ENCODE results near the gene SLC16A2.

The SLC16A2 gene

GRCh38 chrX:74423289-74423998 lies 2.2 kb downstream of the SLC16A2 start:
- TF ChIP-seq CTCF (IDR thresholded peaks at IDR 0.05; ENCODE audit: borderline replicate concordance, extremely low read depth, low read length, poor library complexity, severe bottlenecking): no peak
- TF ChIP-seq EZH2 (IDR thresholded peaks at IDR 0.05; ENCODE audit: borderline replicate concordance, low read depth, low read length, severe bottlenecking): no peak
- H3K4me3 ChIP-seq (ENCODE audit: low read depth in 1 of 2, low read length in 2 of 2): no peak overlapping the region
- H3K36me3 ChIP-seq (ENCODE audit: insufficient read depth, low read length): no peaks in the 10 kb centered on the region
- H3K27ac ChIP-seq (ENCODE audit: low read length): no peak overlapping the region
- H3K4me1 ChIP-seq (ENCODE audit: insufficient read depth, low read length): peaks cover 9% of the 10 kb centered on the region
- H2AFZ ChIP-seq (ENCODE audit: low read depth, low read length): no peak overlapping the region
- no peak overlapping the region for H3K9ac ChIP-seq (ENCODE audit: low read depth, low read length)
- H4K20me1 ChIP-seq (ENCODE audit: insufficient read depth, low read length): no peaks in the 10 kb centered on the region
- H3K9me3 ChIP-seq (ENCODE audit: insufficient read depth, low read length, severe bottlenecking): no peaks in the 10 kb centered on the region
- no peak overlapping the region for H3K4me2 ChIP-seq (ENCODE audit: insufficient read depth, low read length)
- no peaks in the 10 kb centered on the region for H3K79me2 ChIP-seq (ENCODE audit: insufficient read depth, low read length)
- no peak for DNase-seq
- ATAC-seq (ENCODE audit: insufficient read depth, low read depth): no peak
- no peaks in the 10 kb centered on the region for H3K27me3 ChIP-seq (ENCODE audit: insufficient read depth, low read length, poor library complexity)

GRCh38 chrX:74426071-74426470 lies 4.8 kb downstream of the SLC16A2 start:
- H3K9me3 ChIP-seq (ENCODE audit: insufficient read depth, low read length, severe bottlenecking): no peaks in the 10 kb centered on the region
- H3K4me3 ChIP-seq (ENCODE audit: low read depth in 1 of 2, low read length in 2 of 2): no peak overlapping the region
- DNase-seq (no peak), ATAC-seq (ENCODE audit: insufficient read depth, low read depth) (no peak)
- H3K27me3 ChIP-seq (ENCODE audit: insufficient read depth, low read length, poor library complexity): no peaks in the 10 kb centered on the region
- no peak overlapping the region for H3K4me2 ChIP-seq (ENCODE audit: insufficient read depth, low read length)
- no peaks in the 10 kb centered on the region for H3K36me3 ChIP-seq (ENCODE audit: insufficient read depth, low read length)
- no peak overlapping the region for H3K9ac ChIP-seq (ENCODE audit: low read depth, low read length)
- H3K4me1 ChIP-seq (ENCODE audit: insufficient read depth, low read length): peaks cover 2% of the 10 kb centered on the region
- no peaks in the 10 kb centered on the region for H4K20me1 ChIP-seq (ENCODE audit: insufficient read depth, low read length)
- no peak overlapping the region for H3K27ac ChIP-seq (ENCODE audit: low read length)
- TF ChIP-seq EZH2 (IDR thresholded peaks at IDR 0.05; ENCODE audit: borderline replicate concordance, low read depth, low read length, severe bottlenecking) (no peak), CTCF (IDR thresholded peaks at IDR 0.05; ENCODE audit: borderline replicate concordance, extremely low read depth, low read length, poor library complexity, severe bottlenecking) (no peak)
- H2AFZ ChIP-seq (ENCODE audit: low read depth, low read length): no peak overlapping the region
- H3K79me2 ChIP-seq (ENCODE audit: insufficient read depth, low read length): no peaks in the 10 kb centered on the region

GRCh38 chrX:74426615-74427014 lies 5.3 kb downstream of the SLC16A2 start:
- no peaks in the 10 kb centered on the region for H3K27me3 ChIP-seq (ENCODE audit: insufficient read depth, low read length, poor library complexity)
- TF ChIP-seq EZH2 (IDR thresholded peaks at IDR 0.05; ENCODE audit: borderline replicate concordance, low read depth, low read length, severe bottlenecking): no peak
- TF ChIP-seq CTCF (IDR thresholded peaks at IDR 0.05; ENCODE audit: borderline replicate concordance, extremely low read depth, low read length, poor library complexity, severe bottlenecking): no peak
- H2AFZ ChIP-seq (ENCODE audit: low read depth, low read length): no peak overlapping the region

More at GRCh38 chrX:74426615-74427014, 5.3 kb downstream of the SLC16A2 start:
- no peaks in the 10 kb centered on the region for H3K9me3 ChIP-seq (ENCODE audit: insufficient read depth, low read length, severe bottlenecking)
- no peak for DNase-seq
- H3K36me3 ChIP-seq (ENCODE audit: insufficient read depth, low read length): no peaks in the 10 kb centered on the region
- H3K4me3 ChIP-seq (ENCODE audit: low read depth in 1 of 2, low read length in 2 of 2): no peak overlapping the region
- H3K27ac ChIP-seq (ENCODE audit: low read length): no peak overlapping the region
- H3K4me1 ChIP-seq (ENCODE audit: insufficient read depth, low read length): 0 out of 2 replicates have a peak, but pooled peaks cover 2% of the 10 kb centered on the region
- H3K79me2 ChIP-seq (ENCODE audit: insufficient read depth, low read length): no peaks in the 10 kb centered on the region
- H3K4me2 ChIP-seq (ENCODE audit: insufficient read depth, low read length): no peak overlapping the region
- no peak overlapping the region for H3K9ac ChIP-seq (ENCODE audit: low read depth, low read length)
- no peaks in the 10 kb centered on the region for H4K20me1 ChIP-seq (ENCODE audit: insufficient read depth, low read length)
- no peak for ATAC-seq (ENCODE audit: insufficient read depth, low read depth)

Measured in DND-41 (cell line).